Stimulated activated CD4-positive, alpha-beta T cell treated with anti-CD3 and anti-CD28 coated beads, Interleukin-15, amount 100 ng/mL, for 24 hours (primary cell): ENCODE measurements around the gene CNTNAP5.

Experiments used
- DNase-seq: peaks from one replicate; pipeline ENCODE4 v3.0.0-alpha.2; 2020

CNTNAP5 gene

GRCh38 chr2:124281541-124281940, 256.5 kb downstream of the CNTNAP5 start:
- DNase-seq, result no peak

DNA sequence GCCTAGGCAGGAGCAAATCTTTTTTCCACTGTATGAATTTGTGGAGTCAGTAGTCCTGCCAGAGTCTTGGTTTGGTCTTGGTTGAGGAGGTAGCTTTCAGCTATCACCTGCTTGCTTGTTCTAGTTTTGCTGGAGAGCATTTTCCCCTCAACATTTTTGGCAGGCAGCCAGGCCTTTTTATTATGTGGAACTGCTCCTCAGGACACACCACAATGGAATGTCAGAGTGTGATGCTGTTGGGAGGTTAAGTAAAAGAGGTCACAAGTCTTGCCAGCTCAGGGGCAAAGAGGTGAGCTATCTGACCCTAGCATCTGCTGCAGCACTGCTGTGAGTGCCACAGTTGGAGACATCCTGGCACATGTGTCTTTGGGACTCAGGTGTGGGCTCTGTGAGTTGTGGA, 258.0 kb downstream of the CNTNAP5 start:
- no peak for DNase-seq

DNA sequence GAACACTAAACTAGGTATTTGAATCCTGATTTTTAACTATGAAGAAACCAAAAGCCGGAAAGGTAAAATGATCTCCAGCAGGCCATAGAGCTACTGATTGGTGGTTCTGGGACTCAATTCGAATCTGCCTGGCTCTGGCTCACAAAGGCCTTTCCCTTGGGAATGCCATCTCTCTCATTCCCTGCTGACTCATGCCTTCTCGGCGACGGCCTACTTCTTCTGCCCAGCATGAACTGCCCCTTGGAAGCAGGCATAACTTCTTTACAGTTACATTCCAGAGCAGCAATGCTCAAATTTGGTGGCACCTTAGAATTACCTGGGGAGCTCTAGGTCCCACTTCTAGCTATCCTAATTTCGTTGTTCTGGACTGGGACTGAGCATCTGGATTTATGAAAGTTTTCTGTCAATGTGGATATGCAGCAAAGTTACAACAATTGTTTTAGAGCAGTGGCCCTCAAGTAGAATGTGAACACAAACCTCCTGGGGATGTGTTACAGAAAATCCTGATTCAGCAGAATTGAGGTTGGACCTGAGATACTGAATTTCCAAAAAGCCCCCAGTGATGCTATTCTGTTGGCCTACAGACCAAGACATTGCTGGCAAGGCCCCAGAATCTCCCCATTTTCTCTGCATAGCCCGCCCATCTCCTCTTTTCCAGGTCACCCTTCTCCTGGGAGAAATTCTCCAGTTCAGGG, 261.1 kb downstream of the CNTNAP5 start:
- no peak for DNase-seq

- DNase-seq, result no peak
Measured at GRCh38 chr2:124289060-124289459, 264.0 kb downstream of the CNTNAP5 start.

DNA sequence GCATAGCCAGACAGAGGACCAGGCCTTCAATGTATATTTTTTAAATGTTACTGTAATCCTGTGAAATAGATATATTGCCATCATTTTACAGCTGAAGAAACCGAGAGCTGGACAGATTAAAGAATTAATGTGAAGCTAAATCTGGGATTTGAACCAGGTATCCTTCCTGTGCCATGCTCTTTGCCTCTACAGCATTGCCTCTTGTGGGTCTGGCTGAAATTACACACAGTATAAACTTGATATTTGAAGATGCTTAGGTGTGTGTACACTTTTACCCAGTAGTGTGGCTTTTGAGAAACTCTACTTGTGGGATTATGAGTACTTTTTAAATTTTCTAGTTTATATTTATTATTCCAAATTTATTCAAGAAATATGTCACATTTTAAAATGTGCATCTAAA, 264.5 kb downstream of the CNTNAP5 start:
- no peak for DNase-seq

- no peak for DNase-seq
Measured at GRCh38 chr2:124296470-124296869, 271.4 kb downstream of the CNTNAP5 start.

DNA sequence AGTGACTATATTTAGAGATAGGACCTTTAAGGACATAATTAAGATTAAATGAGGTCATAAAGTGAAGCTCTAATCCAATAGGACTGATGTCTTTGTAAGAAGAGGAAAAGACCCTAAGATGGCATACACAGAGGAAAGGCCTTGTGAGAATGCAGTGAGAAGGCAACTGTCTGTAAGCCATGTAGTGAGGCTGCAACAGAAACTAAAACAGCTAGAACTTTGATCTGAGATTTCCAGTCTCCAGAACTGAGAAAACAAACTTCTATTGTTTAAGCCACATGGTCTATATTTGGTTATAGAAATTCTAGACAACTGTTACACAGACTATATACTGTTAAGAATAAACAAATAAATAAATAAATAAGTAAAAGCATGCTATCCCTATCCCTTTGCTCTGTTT, 276.8 kb downstream of the CNTNAP5 start:
- DNase-seq, result no peak

- DNase-seq, result no peak
Measured at GRCh38 chr2:124308319-124309062, 283.4 kb downstream of the CNTNAP5 start.

DNA sequence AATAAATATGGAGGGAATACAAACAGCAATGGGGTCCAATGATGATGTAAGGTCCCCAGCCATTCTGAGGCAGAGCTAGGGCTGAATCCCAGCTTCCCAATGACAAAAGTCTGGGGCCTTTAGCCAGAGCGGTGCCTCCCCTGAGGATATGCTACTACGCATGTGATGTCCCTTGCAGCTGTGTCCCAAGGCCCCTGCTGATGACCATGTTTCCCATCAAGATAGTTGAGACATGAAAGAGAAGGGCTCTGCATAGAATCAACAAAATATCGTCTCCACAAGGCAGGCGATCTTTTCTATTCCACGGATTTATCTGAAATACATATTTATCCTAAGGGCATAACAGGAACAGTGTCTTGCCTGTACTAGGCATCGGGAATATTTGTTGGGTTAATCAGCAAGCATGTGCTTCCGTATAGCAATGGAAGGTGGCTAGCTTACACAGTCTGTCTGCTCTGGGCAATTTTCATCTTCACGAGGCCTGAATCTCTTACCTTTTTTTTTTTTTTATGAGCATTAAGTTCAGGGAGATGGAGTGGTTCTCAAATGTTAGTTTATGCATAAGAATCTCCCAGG, 284.6 kb downstream of the CNTNAP5 start:
- no peak for DNase-seq

GRCh38 chr2:124310671-124311070, 285.6 kb downstream of the CNTNAP5 start:
- DNase-seq, result no peak

DNA sequence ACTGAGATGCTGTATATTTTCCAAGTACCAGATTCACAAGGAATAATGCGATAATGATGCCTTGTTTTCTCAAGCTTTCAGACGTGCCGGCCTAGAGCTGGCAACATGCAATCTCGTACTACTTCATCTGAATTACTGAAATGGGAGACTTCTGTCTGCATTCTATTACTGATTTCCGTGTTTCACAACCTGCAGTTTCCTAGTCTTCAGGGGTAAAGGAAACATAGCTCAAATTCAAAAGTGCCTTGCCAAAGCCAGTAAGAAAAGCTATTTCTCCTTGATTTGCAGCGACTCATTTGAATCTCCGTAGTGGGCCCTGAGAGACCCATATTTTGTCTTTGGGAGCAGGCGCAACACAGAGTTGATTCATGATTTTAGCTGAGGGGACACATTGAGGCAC, 289.0 kb downstream of the CNTNAP5 start:
- no peak for DNase-seq

- DNase-seq, result no peak
Measured at GRCh38 chr2:124315221-124315880, 290.3 kb downstream of the CNTNAP5 start.

GRCh38 chr2:124316133-124316532, 291.0 kb downstream of the CNTNAP5 start:
- no peak for DNase-seq

- no peak for DNase-seq
Measured at GRCh38 chr2:124316881-124317605, 292.0 kb downstream of the CNTNAP5 start.

DNA sequence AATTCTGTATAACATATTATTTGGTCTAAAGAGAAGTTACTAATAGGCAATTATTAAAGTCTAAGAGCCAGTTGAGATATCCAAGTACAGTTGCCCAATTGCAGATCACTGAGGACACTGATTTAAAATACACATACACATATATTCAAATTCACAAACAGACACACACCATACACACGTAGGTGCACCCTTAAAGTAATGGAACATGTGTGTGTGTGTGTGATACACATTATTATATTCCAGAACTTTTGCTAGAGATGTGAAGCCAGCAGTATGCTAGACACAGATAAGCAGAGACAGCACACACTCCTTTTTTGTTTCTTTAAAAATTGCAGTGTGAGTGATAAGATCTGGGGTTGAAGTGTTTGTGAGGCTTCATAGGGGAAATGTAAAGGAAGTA, 292.5 kb downstream of the CNTNAP5 start:
- DNase-seq, result no peak

GRCh38 chr2:124318913-124319312, 293.8 kb downstream of the CNTNAP5 start:
- DNase-seq, result no peak

DNA sequence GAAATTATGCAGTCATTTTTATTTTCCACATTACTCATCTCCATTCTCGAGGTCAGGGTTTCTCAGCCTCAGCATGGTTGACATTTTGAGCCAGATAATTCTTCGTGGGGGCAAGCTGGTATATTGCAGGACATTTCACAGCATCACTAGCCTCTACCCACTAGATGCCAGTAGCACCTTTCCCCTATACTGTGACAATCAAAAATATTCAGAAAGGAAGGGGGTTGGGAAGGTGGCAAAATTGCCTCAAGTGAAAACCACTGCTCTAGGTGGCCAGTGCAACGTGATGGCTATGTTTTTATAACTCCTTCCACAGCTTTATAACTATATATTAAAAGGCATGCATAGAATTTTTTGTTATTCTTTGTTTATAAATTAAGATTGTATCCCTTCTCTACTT, 294.5 kb downstream of the CNTNAP5 start:
- no peak for DNase-seq

GRCh38 chr2:124320051-124320688, 295.1 kb downstream of the CNTNAP5 start:
- DNase-seq, result no peak

GRCh38 chr2:124323321-124323720, 298.2 kb downstream of the CNTNAP5 start:
- no peak for DNase-seq

DNA sequence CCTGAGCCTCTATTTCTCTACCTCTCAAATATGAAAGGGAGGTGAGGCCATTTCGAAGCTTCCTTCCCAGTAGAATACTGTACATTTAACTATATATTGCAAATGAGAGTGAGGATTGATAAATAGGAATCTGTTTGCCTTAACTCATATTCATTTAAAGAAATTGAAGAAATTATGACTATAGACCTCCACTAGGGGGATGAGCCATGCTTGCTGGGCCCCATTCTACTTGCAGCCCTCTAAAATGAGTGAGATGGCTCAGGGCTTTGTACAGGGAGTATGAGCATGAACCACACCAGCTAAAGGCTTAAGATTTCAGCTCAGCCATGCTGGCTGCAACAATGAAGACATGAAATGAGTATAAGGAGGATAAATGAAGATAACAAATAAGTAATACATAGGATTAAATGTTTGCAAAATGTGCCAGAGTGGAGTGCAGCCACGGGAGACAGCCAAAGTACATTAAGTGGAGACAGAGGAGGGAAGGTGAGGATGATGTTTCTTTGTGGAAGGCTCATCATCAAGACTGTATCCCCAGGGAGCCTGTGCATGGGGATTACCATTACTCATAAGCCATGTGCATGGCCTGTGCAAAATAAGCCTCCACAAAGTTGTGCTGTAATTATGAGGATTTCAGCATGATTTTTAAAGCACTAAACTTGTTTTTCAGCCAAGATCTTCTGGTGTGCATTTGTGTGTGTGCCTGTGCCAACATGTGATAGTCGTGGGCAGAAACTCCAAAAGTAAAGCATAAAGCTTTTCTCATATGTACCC, 300.8 kb downstream of the CNTNAP5 start:
- DNase-seq, result no peak

DNA sequence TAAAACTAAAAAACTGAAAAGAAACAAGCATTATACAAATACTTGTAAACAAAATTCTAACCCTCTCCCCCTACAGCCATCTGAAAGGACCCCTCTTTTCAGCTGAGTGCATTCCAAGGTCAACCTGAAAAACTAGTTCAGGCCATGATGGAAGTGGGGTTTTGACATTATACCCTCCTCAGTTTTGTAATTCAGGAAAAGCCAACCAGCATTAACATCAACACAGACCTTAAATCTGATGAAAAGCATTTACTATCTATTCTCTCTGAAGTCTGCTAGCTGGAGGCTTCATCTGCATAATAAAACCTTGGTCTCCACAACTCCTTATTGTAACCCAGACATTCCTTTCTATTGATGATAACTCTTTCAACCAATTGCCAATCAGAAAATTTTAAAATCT, 302.2 kb downstream of the CNTNAP5 start:
- no peak for DNase-seq

GRCh38 chr2:124328397-124328796, 303.3 kb downstream of the CNTNAP5 start:
- no peak for DNase-seq
